Neural cell (in vitro differentiated cells): ENCODE data around the gene C5AR1. TPM values are rescaled to one million over a fixed set of nuclear protein-coding genes. Genes with fewer than 3 reads are reported as not detected.

ENCODE experiments used
- H2AFZ ChIP-seq: fragments of 200-600, 300-800 bp; sonication (generic), shearing (Covaris generic); 2 replicates; pipeline ENCODE4 v1.6.0; 2014; ENCODE audit warnings: low read depth, mild to moderate bottlenecking, antibody characterized with exemption, low read length, moderate library complexity
- H3F3A ChIP-seq: fragments of 200-600 bp; shearing (Covaris generic); 2 replicates; pipeline ENCODE4 v1.6.1; 2016; ENCODE audit warnings: mild to moderate bottlenecking, moderate library complexity, mixed read lengths, antibody characterized with exemption, low read length; ENCODE audit not compliant: insufficient read depth, poor library complexity, severe bottlenecking
- H3K27ac ChIP-seq: fragments of 200-600, 300-800 bp; sonication (generic), shearing (Covaris generic); 2 replicates; pipeline ENCODE4 v1.5.1; 2014; ENCODE audit warnings: mild to moderate bottlenecking, low read length, moderate library complexity
- H3K27me3 ChIP-seq: fragments of 300-800, 200-600 bp; sonication (generic), shearing (Covaris generic); 2 replicates; pipeline ENCODE4 v1.6.0; 2014; ENCODE audit warnings: mild to moderate bottlenecking, low read depth, low read length, moderate library complexity; ENCODE audit not compliant: insufficient read depth
- H3K36me3 ChIP-seq: fragments of 300-800, 200-600 bp; sonication (generic), shearing (Covaris generic); 2 replicates; pipeline ENCODE4 v1.5.1; 2014; ENCODE audit warnings: mild to moderate bottlenecking, antibody characterized with exemption, low read length, moderate library complexity; ENCODE audit not compliant: insufficient read depth
- H3K4me2 ChIP-seq: fragments of 300-800, 200-600 bp; sonication (generic), shearing (Covaris generic); 2 replicates; pipeline ENCODE4 v1.6.0; 2014; ENCODE audit warnings: mild to moderate bottlenecking, low read length
- H3K4me3 ChIP-seq: fragments of 300-800, 200-600 bp; sonication (generic), shearing (Covaris generic); 2 replicates; pipeline ENCODE4 v1.5.1; 2014; ENCODE audit warnings: mild to moderate bottlenecking, low read length, moderate library complexity
- H3K79me2 ChIP-seq: fragments of 200-600 bp; shearing (Covaris generic); replicated peaks from 2 replicates; pipeline ENCODE4 v1.6.0; 2014; ENCODE audit warnings: mild to moderate bottlenecking, low read length, moderate library complexity; ENCODE audit not compliant: insufficient read depth
- H3K9ac ChIP-seq: fragments of 300-800, 200-600 bp; sonication (generic), shearing (Covaris generic); 2 replicates; pipeline ENCODE4 v1.6.1; 2016; ENCODE audit warnings: mild to moderate bottlenecking, low read length, mixed read lengths
- H3K9me2 ChIP-seq: fragments of 200-600 bp; shearing (Covaris generic); 2 replicates; pipeline ENCODE4 v1.6.1; 2016; ENCODE audit warnings: mild to moderate bottlenecking, low read length, mixed read lengths; ENCODE audit not compliant: insufficient read depth
- H3K9me3 ChIP-seq: fragments of 200-600, 300-800 bp; sonication (generic), shearing (Covaris generic); 2 replicates; pipeline ENCODE4 v1.6.1; 2016; ENCODE audit warnings: mild to moderate bottlenecking, mixed run types, low read length, moderate library complexity, mixed read lengths
- H4K20me1 ChIP-seq: fragments of 200-600 bp; shearing (Covaris generic); 2 replicates; pipeline ENCODE4 v1.6.1; 2016; ENCODE audit warnings: mild to moderate bottlenecking, mixed run types; ENCODE audit not compliant: insufficient read depth
- CTCF ChIP-seq: fragments of 450-650 bp; IDR thresholded peaks from 2 replicates; pipeline ENCODE4 v1.5.1; 2014; ENCODE audit warnings: antibody characterized with exemption, mild to moderate bottlenecking, moderate library complexity; ENCODE audit not compliant: poor library complexity, severe bottlenecking
- EP300 ChIP-seq: fragments of 450-650 bp; conservative IDR thresholded peaks from 2 replicates; pipeline ENCODE4 v1.6.1; 2014; ENCODE audit warnings: antibody characterized with exemption, mild to moderate bottlenecking, moderate library complexity; ENCODE audit not compliant: poor library complexity, severe bottlenecking
- EZH2 ChIP-seq: fragments of 200-600, 300-800 bp; shearing (Covaris generic), sonication (generic); IDR thresholded peaks from 2 replicates; pipeline ENCODE4 v1.6.1; 2014; ENCODE audit warnings: antibody characterized with exemption, low read length, borderline replicate concordance, mild to moderate bottlenecking; ENCODE audit not compliant: insufficient read depth, poor library complexity, severe bottlenecking
- MXI1 ChIP-seq: fragments of 450-650 bp; conservative IDR thresholded peaks from 2 replicates; pipeline ENCODE4 v1.6.1; 2014; ENCODE audit warnings: antibody characterized with exemption, mild to moderate bottlenecking; ENCODE audit not compliant: poor library complexity, severe bottlenecking
- POLR2AphosphoS5 ChIP-seq: IDR thresholded peaks from 2 replicates; pipeline ENCODE4 v1.6.1; 2012
- RAD21 ChIP-seq: fragments of 450-650 bp; conservative IDR thresholded peaks from 2 replicates; pipeline ENCODE4 v1.6.1; 2014; ENCODE audit warnings: antibody characterized with exemption, mild to moderate bottlenecking, moderate library complexity
- REST ChIP-seq: IDR thresholded peaks from 2 replicates; pipeline ENCODE4 v1.6.1; 2012; ENCODE audit warnings: borderline replicate concordance
- SMC3 ChIP-seq: fragments of 450-650 bp; conservative IDR thresholded peaks from 2 replicates; pipeline ENCODE4 v1.6.1; 2014; ENCODE audit warnings: antibody characterized with exemption, mild to moderate bottlenecking, moderate library complexity; ENCODE audit not compliant: poor library complexity
- TAF1 ChIP-seq: IDR thresholded peaks from 2 replicates; pipeline ENCODE4 v1.6.1; 2012; ENCODE audit warnings: low read depth
- polyA plus RNA-seq: library from polyadenylated mRNA; depleted of rRNA; stranded (reverse); fragments of >200 nt; gene quantifications from 2 replicates; pipeline ENCODE4 v1.2.3, GENCODE V29; 2014

C5AR1 gene
- polyA plus RNA-seq, 1 donor from 2014 or later: not detected

- Histone ChIP-seq H3K79me2 (no peaks in the 10 kb centered on the region), H2AFZ (no peak overlapping the region), H3K27me3 (no peaks in the 10 kb centered on the region), H3K4me3 (no peak overlapping the region), H3K27ac (no peak overlapping the region), H3K36me3 (peaks cover 6% of the 10 kb centered on the region), H3K4me2 (no peak overlapping the region), H3K9me2 (no peaks in the 10 kb centered on the region), H4K20me1 (no peaks in the 10 kb centered on the region), H3K9ac (no peak overlapping the region), H3K9me3 (no peaks in the 10 kb centered on the region), H3F3A (no peaks in the 10 kb centered on the region)
- TF ChIP-seq CTCF: no peak
- TF ChIP-seq TAF1: no peak
- no peak for TF ChIP-seq RAD21
- no peak for TF ChIP-seq EZH2
- no peak for TF ChIP-seq MXI1
- TF ChIP-seq SMC3: no peak
- no peak for TF ChIP-seq REST
- no peak for TF ChIP-seq EP300
- TF ChIP-seq POLR2AphosphoS5: no peak
These were observed 47.2 kb downstream of the C5AR1 start for GRCh38 chr19:47356900-47357299.

- H3K4me2 ChIP-seq: no peak overlapping the region
These were observed 48.4 kb downstream of the C5AR1 start for GRCh38 chr19:47357788-47358680.

More at GRCh38 chr19:47357788-47358680, 48.4 kb downstream of the C5AR1 start:
- Histone ChIP-seq H3K27me3 (no peaks in the 10 kb centered on the region), H4K20me1 (no peaks in the 10 kb centered on the region), H3K27ac (no peak overlapping the region), H3K4me3 (no peak overlapping the region), H3K9me2 (no peaks in the 10 kb centered on the region), H2AFZ (no peak overlapping the region), H3K9me3 (no peaks in the 10 kb centered on the region), H3K79me2 (no peaks in the 10 kb centered on the region), H3K36me3 (peaks cover 6% of the 10 kb centered on the region), H3K9ac (no peak overlapping the region), H3F3A (no peaks in the 10 kb centered on the region)
- TF ChIP-seq RAD21: no peak
- no peak for TF ChIP-seq EP300
- no peak for TF ChIP-seq TAF1
- TF ChIP-seq EZH2: no peak
- no peak for TF ChIP-seq CTCF
- TF ChIP-seq SMC3: no peak
- no peak for TF ChIP-seq REST
- TF ChIP-seq POLR2AphosphoS5: no peak
- TF ChIP-seq MXI1: no peak
